ENCODE results near the gene ASL.
"Not testable (repeated sequence)": the region's sequence is repeated elsewhere in the genome, so short reads cannot be mapped to it uniquely, and the experiment has no call there.

ASL gene

DNA sequence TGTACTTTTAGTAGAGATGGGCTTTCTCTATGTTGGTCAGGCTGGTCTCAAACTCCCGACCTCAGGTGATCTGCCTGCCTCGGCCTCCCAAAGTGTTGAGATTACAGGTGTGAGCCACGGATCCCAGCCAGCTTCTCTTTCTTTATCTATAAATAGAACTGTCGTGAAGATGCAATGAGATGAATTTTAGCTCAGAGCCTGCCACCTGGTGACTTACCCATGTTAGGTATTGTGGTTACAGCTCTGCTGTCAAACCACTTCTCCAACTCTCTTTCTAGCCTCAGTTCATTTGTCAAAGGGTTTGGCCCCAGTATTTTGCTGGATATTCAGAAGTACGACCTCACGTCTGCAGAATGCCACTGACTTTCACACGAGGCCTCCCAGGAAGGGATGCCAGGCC lies 3.4 kb upstream of the ASL start:
- intact Hi-C loops (cut with DNase I); DNase-seq: not testable (repeated sequence)

DNA sequence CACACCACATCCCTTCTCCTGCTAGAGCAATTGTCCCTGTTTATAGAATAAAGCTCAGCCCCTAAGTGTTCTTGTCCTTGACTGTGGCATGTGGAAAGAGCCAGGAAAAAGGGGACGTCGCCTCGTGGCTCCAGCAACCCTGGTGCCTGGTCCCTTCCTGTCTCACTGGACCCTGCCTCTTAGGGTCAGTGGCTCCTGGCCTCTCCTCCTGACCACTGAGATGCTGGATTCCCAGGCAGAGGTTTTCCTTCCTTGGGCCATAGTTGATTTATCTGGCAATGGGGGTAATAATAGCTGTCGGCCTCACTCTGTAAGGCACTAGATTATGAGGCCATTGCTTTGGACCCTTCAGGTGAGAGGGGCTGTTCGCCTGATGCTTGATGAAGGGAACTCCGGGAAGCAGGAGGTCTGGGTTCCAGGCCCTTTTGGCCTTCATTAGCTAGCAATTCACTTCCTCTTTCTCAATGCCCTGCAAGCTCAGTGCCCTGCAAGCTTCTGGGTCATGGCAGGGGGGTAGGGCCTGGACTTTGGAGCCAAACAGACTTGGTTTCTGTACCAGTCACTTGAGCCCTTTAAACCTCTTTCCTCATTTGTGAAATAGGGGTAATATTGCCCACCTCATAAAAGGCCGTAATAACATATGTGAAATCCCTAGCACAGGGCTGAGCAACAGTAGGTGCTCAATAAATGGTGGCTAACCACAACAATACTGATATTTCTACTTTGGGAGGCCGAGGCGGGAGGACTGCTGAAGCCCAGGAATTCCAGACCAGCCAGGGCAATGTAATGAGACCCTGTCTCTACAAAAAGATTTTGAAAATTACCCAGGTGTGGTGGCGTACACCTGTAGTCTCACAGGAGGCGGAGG lies 1.1 kb downstream of the ASL start:
- peak in 2 of 10 donors; percentile 7 to 78 for DNase-seq
- intact Hi-C loops (cut with DNase I), result no loop called here

DNA sequence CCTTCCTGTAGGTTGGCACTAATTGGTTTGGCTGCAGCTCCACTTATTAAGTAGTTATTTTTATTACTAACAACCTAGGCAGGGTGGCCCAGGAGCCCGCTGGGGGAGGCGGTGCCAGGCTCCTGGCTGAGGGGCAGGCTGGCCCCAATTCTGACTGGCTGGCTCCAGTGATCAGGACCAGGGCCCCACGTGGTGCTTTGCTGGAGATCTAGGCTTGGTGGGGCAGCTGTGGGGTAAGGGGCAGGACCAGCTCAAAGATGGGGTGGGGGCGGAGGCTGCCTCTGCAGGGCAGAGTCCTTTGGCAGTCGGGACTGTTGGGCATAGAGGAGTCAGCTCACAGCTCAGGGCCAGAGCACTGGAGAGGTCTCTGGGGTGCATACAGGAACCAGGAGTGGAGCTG lies 2.4 kb downstream of the ASL start:
- peak in 2 of 10 donors; percentile 38 to 55 for DNase-seq
- intact Hi-C loops (cut with DNase I), result no loop called here

DNA sequence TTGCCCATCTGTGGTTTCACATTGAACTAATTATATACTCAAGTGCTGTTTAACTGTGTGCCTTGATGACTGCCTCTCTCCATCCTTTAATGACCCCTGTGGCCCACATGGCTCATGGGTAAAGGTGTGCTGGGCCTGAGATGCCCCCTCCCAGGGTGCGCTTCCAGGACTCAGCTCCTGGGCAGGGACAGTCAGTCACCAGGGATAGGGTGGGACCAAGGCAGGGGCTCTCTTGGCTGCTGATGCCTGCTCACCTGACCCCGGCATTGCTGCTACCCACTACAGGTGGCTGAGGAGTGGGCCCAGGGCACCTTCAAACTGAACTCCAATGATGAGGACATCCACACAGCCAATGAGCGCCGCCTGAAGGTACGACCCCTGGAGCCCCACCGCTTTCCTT lies 6.5 kb downstream of the ASL start:
- intact Hi-C loops (cut with DNase I), result no loop called here
- DNase-seq, result peak in 2 of 10 donors; percentile 36 to 70

DNA sequence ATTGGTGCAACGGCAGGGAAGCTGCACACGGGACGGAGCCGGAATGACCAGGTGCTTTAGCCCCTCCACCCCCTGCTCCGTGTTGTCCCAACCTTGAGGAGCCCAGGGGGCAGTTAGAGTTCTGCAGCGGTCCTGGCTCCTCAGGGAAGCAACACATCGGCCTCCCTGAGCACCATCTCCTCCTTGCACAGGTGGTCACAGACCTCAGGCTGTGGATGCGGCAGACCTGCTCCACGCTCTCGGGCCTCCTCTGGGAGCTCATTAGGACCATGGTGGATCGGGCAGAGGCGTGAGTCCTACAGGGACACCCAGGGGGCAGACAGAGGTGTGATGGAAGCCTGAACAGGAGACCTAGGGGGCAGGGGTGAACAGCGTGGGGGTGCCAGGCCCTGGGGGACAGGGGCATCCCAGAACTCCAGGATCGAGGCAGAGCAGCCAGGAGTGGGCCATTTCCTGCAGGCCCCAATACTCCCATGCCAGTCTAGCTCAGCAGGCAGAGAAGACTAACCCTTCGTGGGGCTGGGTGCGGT lies 7.3 kb downstream of the ASL start:
- peak in 3 of 10 donors; percentile 27 to 59 (median 55) for DNase-seq
- intact Hi-C loops (cut with DNase I), result no loop called here

DNA sequence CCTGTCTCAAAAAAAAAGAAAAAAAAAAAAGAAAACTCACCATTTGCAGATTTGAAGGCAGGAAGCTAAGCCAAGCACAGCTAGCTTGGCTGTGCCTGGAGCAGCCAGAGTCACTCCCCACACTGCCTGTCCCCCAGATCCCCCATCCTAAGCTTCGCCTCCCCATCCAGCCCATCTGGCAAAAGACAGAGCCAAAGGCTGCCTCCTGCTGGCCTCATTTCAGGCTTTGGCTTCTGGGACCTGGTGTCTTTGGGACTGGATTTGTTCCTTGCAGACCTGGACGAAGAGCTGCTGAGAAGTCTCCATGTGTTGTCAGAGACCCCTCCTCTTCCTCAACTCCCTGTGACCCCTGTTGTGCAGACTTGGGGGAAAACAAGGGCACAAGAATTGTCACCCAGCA lies 8.1 kb downstream of the ASL start:
- intact Hi-C loops (cut with DNase I), result no loop called here
- peak in 3 of 10 donors; percentile 20 to 37 (median 23) for DNase-seq

DNA sequence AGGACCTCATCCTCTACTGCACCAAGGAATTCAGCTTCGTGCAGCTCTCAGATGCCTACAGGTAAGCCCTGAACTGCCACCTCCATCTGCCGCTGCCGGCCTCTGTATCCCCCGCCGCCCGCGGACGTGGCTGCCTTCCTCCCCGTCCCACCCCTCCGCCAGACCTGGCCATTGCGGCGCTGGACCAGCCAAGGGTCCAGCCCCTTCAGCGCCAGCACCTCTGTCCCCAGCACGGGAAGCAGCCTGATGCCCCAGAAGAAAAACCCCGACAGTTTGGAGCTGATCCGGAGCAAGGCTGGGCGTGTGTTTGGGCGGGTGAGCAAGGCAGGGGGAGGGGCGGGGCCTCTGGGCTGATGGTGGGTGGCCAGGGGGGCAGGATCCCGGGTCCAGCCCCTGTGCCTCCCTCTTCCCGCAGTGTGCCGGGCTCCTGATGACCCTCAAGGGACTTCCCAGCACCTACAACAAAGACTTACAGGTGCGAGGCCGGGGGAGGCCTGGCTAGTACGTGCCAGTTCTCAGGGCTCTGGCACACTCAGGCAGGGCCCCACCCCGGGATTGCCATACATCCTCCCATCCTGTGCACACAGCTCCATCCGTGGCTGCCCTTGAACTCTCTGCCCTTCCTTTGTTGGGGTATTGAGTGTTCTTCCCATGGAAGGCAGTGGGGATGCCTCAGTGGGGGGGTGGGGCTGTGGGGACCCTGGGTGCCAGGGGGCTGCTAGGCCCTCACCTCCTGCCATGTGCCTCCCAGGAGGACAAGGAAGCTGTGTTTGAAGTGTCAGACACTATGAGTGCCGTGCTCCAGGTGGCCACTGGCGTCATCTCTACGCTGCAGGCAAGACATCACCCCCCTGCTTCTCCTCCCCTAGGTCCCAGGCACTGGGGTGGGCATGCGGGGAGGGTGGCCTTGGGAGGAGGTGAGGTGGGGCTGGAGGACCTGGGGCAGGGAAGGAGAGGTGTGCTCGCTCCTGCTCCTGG lies 13.5 kb downstream of the ASL start:
- peak in 1 of 10 donors; percentile 75 for DNase-seq
- intact Hi-C loops (cut with DNase I), result no loop called here

DNA sequence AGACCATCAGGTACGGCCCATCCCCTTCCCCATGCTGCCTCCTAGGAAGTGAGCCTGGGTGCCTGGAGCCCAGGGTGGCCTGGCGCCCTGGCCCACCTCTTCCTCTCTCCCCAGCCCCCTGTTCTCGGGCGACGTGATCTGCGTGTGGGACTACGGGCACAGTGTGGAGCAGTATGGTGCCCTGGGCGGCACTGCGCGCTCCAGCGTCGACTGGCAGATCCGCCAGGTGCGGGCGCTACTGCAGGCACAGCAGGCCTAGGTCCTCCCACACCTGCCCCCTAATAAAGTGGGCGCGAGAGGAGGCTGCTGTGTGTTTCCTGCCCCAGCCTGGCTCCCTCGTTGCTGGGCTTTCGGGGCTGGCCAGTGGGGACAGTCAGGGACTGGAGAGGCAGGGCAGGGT lies 17.0 kb downstream of the ASL start:
- DNase-seq, result peak in 1 of 10 donors; percentile 80
- intact Hi-C loops (cut with DNase I), result no loop called here

DNA sequence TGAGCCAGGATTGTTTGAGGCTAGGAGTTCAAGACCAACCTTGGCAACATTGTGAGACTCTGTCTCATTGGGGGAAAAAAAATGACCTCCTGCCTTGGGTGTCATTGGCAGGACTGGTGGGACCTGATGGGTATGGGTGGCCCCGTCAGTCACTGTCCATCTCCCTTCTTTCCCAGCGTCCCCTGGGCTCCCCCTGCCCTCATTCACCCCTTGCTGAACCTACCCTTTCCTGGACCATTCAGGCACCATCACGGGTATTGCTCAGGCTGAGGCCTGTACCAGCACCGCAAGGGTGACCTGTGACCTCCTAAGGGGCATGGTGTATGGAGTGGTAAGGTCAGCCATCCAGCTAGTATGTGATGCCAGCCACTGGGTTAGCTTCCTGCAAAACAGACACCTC lies 19.4 kb downstream of the ASL start:
- intact Hi-C loops (cut with DNase I), result no loop called here
- peak in 1 of 10 donors; percentile 36 for DNase-seq

DNA sequence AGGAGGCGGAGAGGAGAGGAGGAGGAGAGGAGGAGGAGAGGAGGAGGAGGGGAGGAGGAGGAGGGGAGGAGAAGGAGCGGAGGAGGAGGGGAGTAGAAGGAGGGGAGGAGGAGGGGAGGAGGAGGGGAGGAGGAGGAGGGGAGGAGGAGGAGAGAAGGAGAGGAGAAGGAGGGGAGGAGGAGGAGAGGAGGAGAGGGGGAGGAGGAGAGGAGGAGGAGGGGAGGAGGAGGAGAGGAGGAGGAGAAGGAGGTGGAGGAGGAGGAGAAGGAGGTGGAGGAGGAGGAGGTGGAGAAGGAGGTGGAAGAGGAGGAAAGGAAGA lies 23.6 kb downstream of the ASL start:
- no peak for DNase-seq
- intact Hi-C loops (cut with DNase I), result no loop called here

DNA sequence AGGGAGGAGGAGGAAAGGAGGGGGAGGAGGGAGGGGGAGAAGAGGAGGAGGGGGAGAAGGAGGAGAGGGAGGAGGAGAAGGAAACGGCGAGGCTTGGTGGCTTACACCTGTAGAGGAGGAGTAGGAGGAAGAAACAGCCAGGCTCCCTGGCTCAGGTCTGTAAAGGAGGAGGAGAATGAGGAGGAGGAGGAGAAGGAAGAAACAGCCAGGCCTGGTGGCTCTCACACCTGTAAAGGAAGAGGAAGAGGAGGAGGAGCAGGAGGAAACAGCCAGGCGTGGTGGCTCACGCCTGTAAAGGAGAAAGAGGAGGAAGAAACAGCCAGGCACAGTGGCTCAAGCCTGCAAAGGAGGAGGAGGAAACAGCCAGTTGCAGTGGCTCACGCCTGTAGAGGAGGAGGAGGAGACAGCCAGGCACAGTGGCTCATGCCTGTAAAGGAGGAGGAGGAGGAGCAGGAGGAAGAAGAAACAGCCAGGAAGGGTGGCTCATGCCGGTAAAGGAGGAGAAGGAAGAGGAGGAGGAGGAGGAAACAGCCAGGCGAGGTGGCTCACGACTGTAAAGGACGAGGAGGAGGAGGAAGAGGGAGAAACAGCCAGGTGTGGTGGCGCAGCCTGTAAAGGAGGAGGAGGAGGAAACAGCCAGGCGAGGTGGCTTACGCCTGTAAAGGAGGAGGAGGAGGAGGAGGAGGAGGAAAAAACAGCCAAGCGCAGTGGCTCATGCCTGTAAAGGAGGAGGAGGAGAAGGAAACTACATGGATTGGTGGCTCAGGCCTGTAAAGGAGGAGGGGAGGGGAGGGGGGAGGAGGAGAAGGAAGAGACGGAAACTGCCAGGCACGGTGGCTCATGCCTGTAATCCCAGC lies 24.2 kb downstream of the ASL start:
- peak in 9 of 10 donors; percentile 21 to 93 (median 51) for DNase-seq
- intact Hi-C loops (cut with DNase I), result no loop called here

DNA sequence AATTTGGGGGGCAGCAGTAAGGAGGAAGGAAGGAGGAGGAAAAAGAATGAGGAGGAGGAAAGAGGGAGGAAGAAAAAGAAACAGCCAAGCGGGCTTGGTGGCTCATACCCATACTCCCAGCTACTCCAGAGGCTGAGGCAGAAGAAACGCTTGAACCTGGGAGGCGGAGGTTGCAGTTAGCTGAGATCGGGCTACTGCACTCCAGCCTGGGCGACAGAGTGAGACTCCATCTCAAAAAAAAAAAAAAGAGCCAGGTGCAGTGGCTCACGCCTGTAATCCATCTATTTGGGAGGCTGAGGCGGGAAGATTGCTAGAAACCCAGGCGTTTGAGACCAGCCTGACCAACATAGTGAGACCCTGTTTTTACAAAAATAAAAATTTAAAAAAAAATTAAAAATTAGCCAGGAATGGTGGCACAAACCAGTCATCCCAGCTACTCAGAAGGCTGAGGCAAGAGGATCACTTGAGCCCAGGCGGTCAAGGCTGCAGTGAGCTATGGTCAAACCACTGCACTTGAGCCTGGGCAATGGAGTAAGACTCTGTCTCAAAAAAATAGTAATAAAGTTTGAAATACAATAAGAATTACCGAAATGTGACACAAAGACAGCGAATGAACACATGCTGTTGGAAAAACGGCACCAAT lies 24.9 kb downstream of the ASL start:
- intact Hi-C loops (cut with DNase I), result no loop called here
- peak in 1 of 10 donors; percentile 64 for DNase-seq

DNA sequence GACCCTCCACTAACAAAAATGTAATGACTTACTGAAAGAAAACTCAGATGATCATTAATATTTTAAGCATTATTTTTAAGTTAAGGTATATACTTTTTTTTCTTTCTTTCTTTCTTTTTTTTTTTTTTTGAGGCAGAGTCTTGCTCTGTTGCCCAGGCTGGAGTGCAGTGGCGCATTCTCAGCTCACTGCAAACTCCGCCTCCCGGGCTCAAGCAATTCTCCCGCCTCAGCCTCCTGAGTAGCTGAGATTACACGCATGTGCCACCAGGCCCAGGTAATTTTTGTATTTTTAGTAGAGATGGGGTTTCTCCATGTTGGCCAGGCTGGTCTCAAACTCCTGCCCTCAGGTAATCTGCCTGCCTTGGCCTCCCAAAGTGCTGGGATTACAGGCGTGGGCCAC lies 26.5 kb downstream of the ASL start:
- DNase-seq, result peak in 1 of 10 donors; percentile 54
- intact Hi-C loops (cut with DNase I), result not testable (repeated sequence)

DNA sequence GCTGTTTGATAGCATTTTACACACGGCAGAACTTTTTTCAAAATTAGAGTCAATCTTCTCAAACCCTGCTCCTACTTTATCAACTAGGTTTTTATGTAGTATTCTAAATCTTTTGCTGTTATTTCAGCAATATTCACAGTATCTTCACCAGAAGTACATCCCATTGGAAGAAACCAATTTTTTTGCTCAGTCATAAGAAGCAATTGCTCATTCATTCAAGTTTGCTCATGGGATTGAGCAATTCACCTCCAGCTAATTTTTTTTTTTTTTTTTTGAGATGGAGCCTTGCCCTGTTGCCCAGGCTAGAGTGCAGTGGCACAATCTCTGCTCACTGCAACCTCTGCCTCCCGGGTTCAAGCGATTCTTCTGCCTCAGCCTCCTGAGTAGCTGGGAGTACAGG lies 28.4 kb downstream of the ASL start:
- intact Hi-C loops (cut with DNase I); DNase-seq: not testable (repeated sequence)

DNA sequence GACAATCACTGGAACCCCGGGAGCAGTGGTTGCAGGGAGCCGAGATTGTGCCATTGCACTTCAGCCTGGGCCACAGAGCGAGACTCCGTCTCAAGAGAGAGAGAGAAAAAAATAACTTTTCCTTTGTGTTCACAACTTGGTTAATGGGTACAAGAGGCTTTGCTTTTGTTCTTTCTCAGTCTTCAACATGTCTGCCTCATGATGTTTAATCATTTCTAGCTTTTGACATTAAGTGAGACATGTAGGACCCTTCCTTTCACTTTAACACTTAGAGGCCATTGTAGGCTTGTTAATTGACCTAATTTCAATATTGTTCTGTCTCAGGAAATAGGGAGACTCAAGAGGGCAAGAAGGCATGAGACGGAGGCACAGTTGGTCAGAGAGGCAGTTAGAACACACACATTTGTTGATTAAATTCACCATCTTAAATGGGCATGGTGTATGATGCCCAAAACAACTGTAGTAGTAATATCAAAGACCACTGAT lies 29.7 kb downstream of the ASL start:
- peak in 1 of 10 donors; percentile 19 for DNase-seq
- intact Hi-C loops (cut with DNase I), result no loop called here

DNA sequence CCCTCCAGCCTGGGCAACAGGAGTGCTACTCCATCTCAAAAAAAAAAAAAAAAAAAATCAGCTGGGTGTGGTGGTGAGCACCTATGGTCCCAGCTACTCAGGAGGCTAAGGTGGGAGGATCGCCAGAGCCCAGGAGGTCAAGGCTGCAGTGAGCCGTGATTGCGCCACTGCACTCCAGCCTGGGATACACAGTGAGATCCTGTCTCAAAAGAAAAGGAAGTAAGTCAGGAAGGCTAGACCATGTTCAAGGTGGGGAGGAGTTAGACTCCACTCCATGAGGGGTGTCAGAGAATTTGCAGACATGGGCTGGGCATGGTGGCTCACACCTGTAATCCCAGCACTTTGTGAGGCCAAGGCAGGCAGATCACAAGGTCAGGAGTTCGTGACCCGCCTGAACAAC lies 32.8 kb downstream of the ASL start:
- DNase-seq; intact Hi-C loops (cut with DNase I): not testable (repeated sequence)

DNA sequence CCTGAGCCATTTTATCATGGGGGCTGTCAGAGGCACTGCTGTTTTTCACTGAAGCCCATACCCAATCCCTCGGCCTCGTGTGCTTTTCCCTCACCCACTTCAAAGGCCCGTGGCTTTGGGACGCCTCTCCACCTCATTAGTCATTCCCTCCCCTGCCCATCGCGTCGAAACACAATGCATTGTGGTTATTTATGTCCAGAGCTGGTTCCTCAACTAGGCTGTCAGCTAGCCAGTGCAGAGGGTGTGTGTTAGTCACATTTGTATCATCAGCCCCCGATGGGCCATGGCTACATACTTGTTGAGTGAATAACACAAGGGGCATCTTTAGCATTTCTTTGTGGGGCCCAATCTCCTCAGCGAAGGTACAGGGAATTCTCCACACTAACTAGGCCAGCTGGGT lies 35.2 kb downstream of the ASL start:
- intact Hi-C loops (cut with DNase I), result no loop called here

DNA sequence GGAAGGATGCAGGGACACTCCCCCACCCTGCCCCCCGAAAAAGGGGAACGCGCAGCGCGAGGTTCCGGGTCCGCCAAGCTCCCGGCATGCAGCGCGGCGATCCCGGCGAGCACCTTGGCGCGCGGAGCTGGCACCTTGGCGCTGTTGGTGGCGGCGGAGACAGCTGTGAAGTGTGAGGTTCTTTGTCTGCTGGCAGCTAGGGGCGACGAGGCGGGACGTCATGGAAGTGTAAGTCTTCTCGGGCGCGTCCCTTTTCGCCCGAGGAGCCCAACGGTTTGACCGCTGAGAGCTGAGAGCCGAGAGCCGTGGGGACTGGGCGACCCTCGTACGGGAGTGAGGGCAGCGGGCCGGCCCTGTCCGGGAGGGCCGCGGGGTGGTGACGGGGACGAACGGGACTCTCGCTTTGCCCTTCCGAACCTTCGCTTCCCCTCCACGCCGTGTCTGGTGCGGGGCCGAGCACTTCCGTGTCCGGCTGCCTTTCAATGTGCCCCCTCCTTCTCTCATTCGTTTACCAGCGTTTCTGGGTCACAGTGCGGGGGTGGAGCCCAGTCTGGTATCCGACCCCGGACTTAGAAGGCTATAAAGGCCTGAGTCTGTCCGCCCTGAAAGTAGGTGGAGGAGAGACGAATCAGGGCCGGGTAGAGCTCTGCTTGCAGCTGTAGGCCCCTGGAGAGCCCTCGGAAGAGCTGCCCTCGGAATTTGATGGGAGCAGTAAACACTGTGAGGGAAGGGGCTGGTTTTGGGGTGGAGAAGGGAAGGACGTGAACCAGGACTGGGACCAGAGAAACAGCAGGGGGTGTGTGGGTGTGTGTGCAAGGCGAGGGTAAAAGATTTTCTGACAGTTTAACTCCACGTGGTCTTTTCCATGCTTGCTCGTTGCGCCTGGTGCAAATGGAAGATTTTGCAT lies 39.4 kb downstream of the ASL start, which contains the start of gene CRCP:
CRCP (plus strand) TSS at position 105 of the 907 bp plus-strand sequence; CDS start at position 221, 116 bp downstream.
- intact Hi-C loops (cut with DNase I), result no loop called here
- peak; percentile 75 to 97 (median 83) for DNase-seq

More for the DNA sequence above, 35.2 kb downstream of the ASL start:
- DNase-seq, result no peak

Data from posterior cingulate gyrus (tissue), 11 donors.